ENCODE data around the gene CAMK2B.
A peak's percentile ranks its signal among the peaks of the same experiment; 100 is the strongest.

Gene CAMK2B

GRCh38 chr7:44329888-44330287 is 4.5 kb upstream of the CAMK2B start:
- TF ChIP-seq TCF12 (IDR thresholded peaks at IDR 0.05; ENCODE audit: low read depth) (no peak), CEBPB (IDR thresholded peaks at IDR 0.05) (no peak)

- no peak for TF ChIP-seq TAF1 (IDR thresholded peaks at IDR 0.05; ENCODE audit: low read depth)
- no peak for TF ChIP-seq YY1 (IDR thresholded peaks at IDR 0.05; ENCODE audit: low read depth)
- no peak for TF ChIP-seq TEAD4 (IDR thresholded peaks at IDR 0.05)
- TF ChIP-seq MAX (IDR thresholded peaks at IDR 0.05): no peak
- no peak for TF ChIP-seq USF1 (IDR thresholded peaks at IDR 0.05)
- TF ChIP-seq ZBTB7A (IDR thresholded peaks at IDR 0.05; ENCODE audit: low read depth): no peak
- no peak for TF ChIP-seq RAD21 (IDR thresholded peaks at IDR 0.05; ENCODE audit: low read depth)
- TF ChIP-seq NFIC (IDR thresholded peaks at IDR 0.05): no peak
- TF ChIP-seq FOXM1 (IDR thresholded peaks at IDR 0.05; ENCODE audit: borderline replicate concordance, low read depth): no peak
Measured at GRCh38 chr7:44329081-44329480, 3.7 kb upstream of the CAMK2B start.

GRCh38 chr7:44327981-44328380 is 2.6 kb upstream of the CAMK2B start:
- TF ChIP-seq TAF1 (IDR thresholded peaks at IDR 0.05; ENCODE audit: low read depth) (no peak), TCF12 (IDR thresholded peaks at IDR 0.05; ENCODE audit: low read depth) (no peak), CEBPB (IDR thresholded peaks at IDR 0.05) (no peak), CREB1 (IDR thresholded peaks at IDR 0.05; ENCODE audit: low read depth) (no peak), REST (IDR thresholded peaks at IDR 0.05; ENCODE audit: low read depth) (no peak), USF1 (IDR thresholded peaks at IDR 0.05) (no peak), YY1 (IDR thresholded peaks at IDR 0.05; ENCODE audit: low read depth) (no peak), EP300 (IDR thresholded peaks at IDR 0.05; ENCODE audit: borderline replicate concordance) (no peak), EGR1 (IDR thresholded peaks at IDR 0.05) (no peak), TEAD4 (IDR thresholded peaks at IDR 0.05) (no peak)

GRCh38 chr7:44326261-44327125 is 1.1 kb upstream of the CAMK2B start:
- no peak for TF ChIP-seq FOXM1 (IDR thresholded peaks at IDR 0.05; ENCODE audit: borderline replicate concordance, low read depth)
- TF ChIP-seq RAD21 (IDR thresholded peaks at IDR 0.05; ENCODE audit: low read depth): no peak
- no peak for TF ChIP-seq MAX (IDR thresholded peaks at IDR 0.05)
- no peak for TF ChIP-seq YY1 (IDR thresholded peaks at IDR 0.05; ENCODE audit: low read depth)

GRCh38 chr7:44325811-44326241 is 432 bp upstream of the CAMK2B start:
- no peak for TF ChIP-seq NFIC (IDR thresholded peaks at IDR 0.05)
- TF ChIP-seq MAX (IDR thresholded peaks at IDR 0.05): 0 out of 2 replicates have a peak, but pooled peaks have one; percentile 56

GRCh38 chr7:44324481-44325200 is 753 bp downstream of the CAMK2B start:
- TF ChIP-seq CEBPB (IDR thresholded peaks at IDR 0.05) (no peak), TCF12 (IDR thresholded peaks at IDR 0.05; ENCODE audit: low read depth) (no peak), YY1 (IDR thresholded peaks at IDR 0.05; ENCODE audit: low read depth) (no peak), MAX (IDR thresholded peaks at IDR 0.05) (no peak), TAF1 (IDR thresholded peaks at IDR 0.05; ENCODE audit: low read depth) (no peak), NFIC (IDR thresholded peaks at IDR 0.05) (no peak), USF1 (IDR thresholded peaks at IDR 0.05) (no peak), EP300 (IDR thresholded peaks at IDR 0.05; ENCODE audit: borderline replicate concordance) (no peak)

- TF ChIP-seq NFIC (IDR thresholded peaks at IDR 0.05) (no peak), ZBTB7A (IDR thresholded peaks at IDR 0.05; ENCODE audit: low read depth) (no peak), USF1 (IDR thresholded peaks at IDR 0.05) (no peak), CREB1 (IDR thresholded peaks at IDR 0.05; ENCODE audit: low read depth) (no peak), REST (IDR thresholded peaks at IDR 0.05; ENCODE audit: low read depth) (no peak), TCF12 (IDR thresholded peaks at IDR 0.05; ENCODE audit: low read depth) (no peak), MAX (IDR thresholded peaks at IDR 0.05) (no peak), FOXM1 (IDR thresholded peaks at IDR 0.05; ENCODE audit: borderline replicate concordance, low read depth) (no peak), TAF1 (IDR thresholded peaks at IDR 0.05; ENCODE audit: low read depth) (no peak), YY1 (IDR thresholded peaks at IDR 0.05; ENCODE audit: low read depth) (no peak), RAD21 (IDR thresholded peaks at IDR 0.05; ENCODE audit: low read depth) (no peak), CEBPB (IDR thresholded peaks at IDR 0.05) (no peak)
Measured at GRCh38 chr7:44324204-44324480, 1.3 kb downstream of the CAMK2B start.
